ENCODE data around the gene DGKD.

DNA sequence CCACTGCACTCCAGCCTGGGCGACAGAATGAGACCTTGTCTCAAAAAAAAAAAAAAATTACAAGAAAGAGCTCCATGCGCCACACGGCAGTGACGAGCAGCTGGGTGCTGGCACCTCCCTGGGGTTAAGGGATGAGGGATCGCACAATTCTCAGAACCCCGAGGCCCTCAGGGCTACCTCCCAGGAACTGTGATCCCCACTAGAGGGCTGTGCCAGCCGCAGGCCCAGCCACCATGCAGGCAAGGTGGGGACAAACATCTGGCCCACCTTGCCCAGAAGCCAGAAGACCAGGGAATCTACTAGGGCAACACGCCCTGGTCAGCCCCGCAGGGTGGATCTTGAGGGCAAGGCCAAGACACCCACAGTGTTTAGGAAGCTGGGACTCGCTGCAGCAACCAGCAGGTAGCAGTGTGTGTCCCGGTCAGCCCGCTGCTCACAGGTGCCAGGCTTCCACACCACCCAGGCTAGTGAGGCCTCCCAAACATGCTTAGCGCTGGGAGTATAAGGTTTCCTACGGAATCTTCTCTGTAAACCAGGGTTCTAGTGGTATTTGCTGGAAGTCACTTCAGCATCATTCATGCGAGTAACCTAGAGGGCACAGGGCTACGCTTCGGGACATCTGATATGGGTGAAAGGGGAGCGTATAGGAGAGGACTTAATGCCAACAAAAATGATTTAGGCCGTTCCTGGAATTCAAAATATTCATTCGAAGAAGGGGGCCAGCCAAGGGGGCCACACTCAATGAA, 39.9 kb upstream of the DGKD start:
- TF ChIP-seq CSRNP3 (CRISPR knock-in tag; IDR thresholded peaks at IDR 0.05) (no peak), OSR1 (CRISPR knock-in tag; IDR thresholded peaks at IDR 0.05) (no peak), ZC3H10 (CRISPR knock-in tag; IDR thresholded peaks at IDR 0.05) (no peak), RARB (CRISPR knock-in tag; IDR thresholded peaks at IDR 0.05) (no peak), CSDC2 (CRISPR knock-in tag; IDR thresholded peaks at IDR 0.05) (no peak), TCF4 (CRISPR knock-in tag; IDR thresholded peaks at IDR 0.05; ENCODE audit: borderline replicate concordance) (no peak)
- TF ChIP-seq, protein P1, sequence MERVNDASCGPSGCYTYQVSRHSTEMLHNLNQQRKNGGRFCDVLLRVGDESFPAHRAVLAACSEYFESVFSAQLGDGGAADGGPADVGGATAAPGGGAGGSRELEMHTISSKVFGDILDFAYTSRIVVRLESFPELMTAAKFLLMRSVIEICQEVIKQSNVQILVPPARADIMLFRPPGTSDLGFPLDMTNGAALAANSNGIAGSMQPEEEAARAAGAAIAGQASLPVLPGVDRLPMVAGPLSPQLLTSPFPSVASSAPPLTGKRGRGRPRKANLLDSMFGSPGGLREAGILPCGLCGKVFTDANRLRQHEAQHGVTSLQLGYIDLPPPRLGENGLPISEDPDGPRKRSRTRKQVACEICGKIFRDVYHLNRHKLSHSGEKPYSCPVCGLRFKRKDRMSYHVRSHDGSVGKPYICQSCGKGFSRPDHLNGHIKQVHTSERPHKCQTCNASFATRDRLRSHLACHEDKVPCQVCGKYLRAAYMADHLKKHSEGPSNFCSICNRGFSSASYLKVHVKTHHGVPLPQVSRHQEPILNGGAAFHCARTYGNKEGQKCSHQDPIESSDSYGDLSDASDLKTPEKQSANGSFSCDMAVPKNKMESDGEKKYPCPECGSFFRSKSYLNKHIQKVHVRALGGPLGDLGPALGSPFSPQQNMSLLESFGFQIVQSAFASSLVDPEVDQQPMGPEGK (CRISPR knock-in tag; IDR thresholded peaks at IDR 0.05; ENCODE audit: borderline replicate concordance): no peak

Data from SK-N-SH treated with all-trans-retinoic acid at 6 μM for 48 hours (cell line).